Neural cell (in vitro differentiated cells): Measurements from ENCODE around the gene WIF1.

Experiments used
- CTCF ChIP-seq: fragments of 450-650 bp; IDR thresholded peaks from 2 replicates; pipeline ENCODE4 v1.5.1; 2014; ENCODE audit warnings: antibody characterized with exemption, mild to moderate bottlenecking, moderate library complexity; ENCODE audit not compliant: poor library complexity, severe bottlenecking
- EP300 ChIP-seq: fragments of 450-650 bp; conservative IDR thresholded peaks from 2 replicates; pipeline ENCODE4 v1.6.1; 2014; ENCODE audit warnings: antibody characterized with exemption, mild to moderate bottlenecking, moderate library complexity; ENCODE audit not compliant: poor library complexity, severe bottlenecking
- EZH2 ChIP-seq: fragments of 200-600, 300-800 bp; shearing (Covaris generic), sonication (generic); IDR thresholded peaks from 2 replicates; pipeline ENCODE4 v1.6.1; 2014; ENCODE audit warnings: antibody characterized with exemption, low read length, borderline replicate concordance, mild to moderate bottlenecking; ENCODE audit not compliant: insufficient read depth, poor library complexity, severe bottlenecking
- MXI1 ChIP-seq: fragments of 450-650 bp; conservative IDR thresholded peaks from 2 replicates; pipeline ENCODE4 v1.6.1; 2014; ENCODE audit warnings: antibody characterized with exemption, mild to moderate bottlenecking; ENCODE audit not compliant: poor library complexity, severe bottlenecking
- POLR2AphosphoS5 ChIP-seq: IDR thresholded peaks from 2 replicates; pipeline ENCODE4 v1.6.1; 2012
- RAD21 ChIP-seq: fragments of 450-650 bp; conservative IDR thresholded peaks from 2 replicates; pipeline ENCODE4 v1.6.1; 2014; ENCODE audit warnings: antibody characterized with exemption, mild to moderate bottlenecking, moderate library complexity
- SMC3 ChIP-seq: fragments of 450-650 bp; conservative IDR thresholded peaks from 2 replicates; pipeline ENCODE4 v1.6.1; 2014; ENCODE audit warnings: antibody characterized with exemption, mild to moderate bottlenecking, moderate library complexity; ENCODE audit not compliant: poor library complexity
- TAF1 ChIP-seq: IDR thresholded peaks from 2 replicates; pipeline ENCODE4 v1.6.1; 2012; ENCODE audit warnings: low read depth
- TF ChIP-seq, protein P1 (sequence below): IDR thresholded peaks from 2 replicates; pipeline ENCODE4 v1.6.1; 2012; ENCODE audit warnings: borderline replicate concordance

- TF ChIP-seq EZH2 (no peak), POLR2AphosphoS5 (no peak), RAD21 (no peak), CTCF (no peak), EP300 (no peak), TAF1 (no peak), SMC3 (no peak), MXI1 (no peak)
- TF ChIP-seq, protein P1, sequence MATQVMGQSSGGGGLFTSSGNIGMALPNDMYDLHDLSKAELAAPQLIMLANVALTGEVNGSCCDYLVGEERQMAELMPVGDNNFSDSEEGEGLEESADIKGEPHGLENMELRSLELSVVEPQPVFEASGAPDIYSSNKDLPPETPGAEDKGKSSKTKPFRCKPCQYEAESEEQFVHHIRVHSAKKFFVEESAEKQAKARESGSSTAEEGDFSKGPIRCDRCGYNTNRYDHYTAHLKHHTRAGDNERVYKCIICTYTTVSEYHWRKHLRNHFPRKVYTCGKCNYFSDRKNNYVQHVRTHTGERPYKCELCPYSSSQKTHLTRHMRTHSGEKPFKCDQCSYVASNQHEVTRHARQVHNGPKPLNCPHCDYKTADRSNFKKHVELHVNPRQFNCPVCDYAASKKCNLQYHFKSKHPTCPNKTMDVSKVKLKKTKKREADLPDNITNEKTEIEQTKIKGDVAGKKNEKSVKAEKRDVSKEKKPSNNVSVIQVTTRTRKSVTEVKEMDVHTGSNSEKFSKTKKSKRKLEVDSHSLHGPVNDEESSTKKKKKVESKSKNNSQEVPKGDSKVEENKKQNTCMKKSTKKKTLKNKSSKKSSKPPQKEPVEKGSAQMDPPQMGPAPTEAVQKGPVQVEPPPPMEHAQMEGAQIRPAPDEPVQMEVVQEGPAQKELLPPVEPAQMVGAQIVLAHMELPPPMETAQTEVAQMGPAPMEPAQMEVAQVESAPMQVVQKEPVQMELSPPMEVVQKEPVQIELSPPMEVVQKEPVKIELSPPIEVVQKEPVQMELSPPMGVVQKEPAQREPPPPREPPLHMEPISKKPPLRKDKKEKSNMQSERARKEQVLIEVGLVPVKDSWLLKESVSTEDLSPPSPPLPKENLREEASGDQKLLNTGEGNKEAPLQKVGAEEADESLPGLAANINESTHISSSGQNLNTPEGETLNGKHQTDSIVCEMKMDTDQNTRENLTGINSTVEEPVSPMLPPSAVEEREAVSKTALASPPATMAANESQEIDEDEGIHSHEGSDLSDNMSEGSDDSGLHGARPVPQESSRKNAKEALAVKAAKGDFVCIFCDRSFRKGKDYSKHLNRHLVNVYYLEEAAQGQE = no peak
Measured at GRCh38 chr12:65156366-65156841, 35.3 kb upstream of the WIF1 start.
